Activated CD8-positive, alpha-beta memory T cell treated with anti-CD3 and anti-CD28 coated beads for 36 hours (primary cell): ENCODE data around the gene SYCN. TPM values are rescaled to one million over a fixed set of nuclear protein-coding genes. Genes with fewer than 3 reads are reported as not detected.

Source experiments
- CTCF ChIA-PET: fragments of 350-600 bp; sonication (Branson Sonifier 250); formaldehyde crosslinking; loops from one replicate; lab custom pipeline; 2021; ENCODE audit warnings: antibody characterized with exemption; lab: Charles Lee
- POLR2A ChIA-PET: fragments of 350-600 bp; sonication (Branson Sonifier 250); formaldehyde crosslinking; loops from one replicate; lab custom pipeline; 2021; ENCODE audit warnings: antibody characterized with exemption; lab: Charles Lee
- total RNA-seq, 2 experiments: library from RNA; stranded (reverse); gene quantifications; one replicate each; pipeline ENCODE4 v1.2.3, GENCODE V29; 2021

The SYCN gene
- total RNA-seq, 2 experiments from 2014 or later: not detected

- POLR2A ChIA-PET: no interaction called here
- CTCF ChIA-PET: interaction anchor here (0.7 kb wide), 1 partner anchor 283 kb away, joined by 4 read pairs; no protein-coding TSS in a partner anchor
These were observed 40.4 kb downstream of the SYCN start for GRCh38 chr19:39163621-39164020.

GRCh38 chr19:39162441-39163043, 41.5 kb downstream of the SYCN start:
- CTCF ChIA-PET: no interaction called here

GRCh38 chr19:39160889-39161672, 43.0 kb downstream of the SYCN start:
- ChIA-PET POLR2A (no interaction called here), CTCF (no interaction called here)

More at GRCh38 chr19:39162441-39163043, 41.5 kb downstream of the SYCN start:
- POLR2A ChIA-PET: no interaction called here

- ChIA-PET POLR2A (no interaction called here), CTCF (no interaction called here)
These were observed 43.6 kb downstream of the SYCN start for GRCh38 chr19:39160523-39160861.

- CTCF ChIA-PET: no interaction called here
- POLR2A ChIA-PET: no interaction called here
These were observed 45.3 kb downstream of the SYCN start for GRCh38 chr19:39158646-39159260.

GRCh38 chr19:39157997-39158389, 46.1 kb downstream of the SYCN start:
- ChIA-PET CTCF (no interaction called here), POLR2A (no interaction called here)

GRCh38 chr19:39157275-39157996, 46.6 kb downstream of the SYCN start:
- POLR2A ChIA-PET: no interaction called here
- CTCF ChIA-PET: no interaction called here

- CTCF ChIA-PET: no interaction called here
- POLR2A ChIA-PET: no interaction called here
These were observed 47.5 kb downstream of the SYCN start for GRCh38 chr19:39156326-39157230.

- ChIA-PET CTCF (no interaction called here), POLR2A (no interaction called here)
These were observed 48.3 kb downstream of the SYCN start for GRCh38 chr19:39155741-39156140.

GRCh38 chr19:39155114-39155700, 48.9 kb downstream of the SYCN start:
- POLR2A ChIA-PET: no interaction called here
- CTCF ChIA-PET: no interaction called here

GRCh38 chr19:39154629-39155100, 49.4 kb downstream of the SYCN start:
- POLR2A ChIA-PET: no interaction called here
- CTCF ChIA-PET: no interaction called here

GRCh38 chr19:39154100-39154628, 49.9 kb downstream of the SYCN start:
- ChIA-PET CTCF (no interaction called here), POLR2A (no interaction called here)

Other genes starting within 250 kb of the SYCN start
- not detected for gene FBXO17, start 228.5 kb downstream of the SYCN start, total RNA-seq
- 1 to 10 TPM in 1 of 2 experiments, under 1 TPM in 1; 0.82 to 1.4 TPM for gene FBXO27, start 171.7 kb downstream of the SYCN start, total RNA-seq
- not detected for gene ACP7, start 119.9 kb downstream of the SYCN start, total RNA-seq
- gene PAK4, start 78.5 kb downstream of the SYCN start, total RNA-seq: 10 to 100 TPM; 19.2 TPM
- not detected for gene NCCRP1, start 7.3 kb downstream of the SYCN start, total RNA-seq
- not detected for gene IFNL3, start 40.7 kb upstream of the SYCN start, total RNA-seq
- under 1 TPM; 0.25 TPM for gene IFNL4, start 44.6 kb upstream of the SYCN start, total RNA-seq
- not detected for gene IFNL2, start 64.1 kb upstream of the SYCN start, total RNA-seq
- gene IFNL1, start 92.1 kb upstream of the SYCN start, total RNA-seq: not detected
- 1 to 10 TPM; 4.3 to 4.6 TPM for gene LRFN1, start 116.6 kb upstream of the SYCN start, total RNA-seq
- gene GMFG, start 131.8 kb upstream of the SYCN start, total RNA-seq: 100 to 1,000 TPM; 211 to 231 TPM
- 10 to 100 TPM; 55.5 to 57.6 TPM for gene SAMD4B, start 138.2 kb upstream of the SYCN start, total RNA-seq
- gene PAF1, start 186.8 kb upstream of the SYCN start, total RNA-seq: 10 to 100 TPM; 43.6 to 44.7 TPM
- 10 to 100 TPM; 28.7 to 30.3 TPM for gene MED29, start 187.1 kb upstream of the SYCN start, total RNA-seq
- 10 to 100 TPM; 16.6 to 17.4 TPM for gene ZFP36, start 202.6 kb upstream of the SYCN start, total RNA-seq
- 10 to 100 TPM; 30.4 to 30.9 TPM for gene PLEKHG2, start 208.4 kb upstream of the SYCN start, total RNA-seq
- 1,000 to 10,000 TPM; 2,748 to 2,778 TPM for gene RPS16, start 231.7 kb upstream of the SYCN start, total RNA-seq
- gene SUPT5H, start 241.3 kb upstream of the SYCN start, total RNA-seq: 100 to 1,000 TPM; 179 to 189 TPM